ENCODE results near the gene NLGN3.
A peak's percentile ranks its signal among the peaks of the same experiment; 100 is the strongest.

NLGN3 gene

GRCh38 chrX:71098302-71098701, 46.3 kb upstream of the NLGN3 start:
- peak; percentile 67 for TF ChIP-seq CTCF (IDR thresholded peaks at IDR 0.05)
- Histone ChIP-seq H3K27ac (peak overlapping the region; percentile 5), H3K27me3 (no peaks in the 10 kb centered on the region), H3K4me3 (ENCODE audit: low read depth in 1 of 2, low read length in 1 of 2) (peak overlapping the region; percentile 5 to 68), H3K36me3 (peaks cover 18% of the 10 kb centered on the region), H3K9me3 (no peaks in the 10 kb centered on the region), H3K4me1 (ENCODE audit: control insufficient read depth in 1 of 2, insufficient read depth in 1 of 2, low read depth in 1 of 2, low read length in 1 of 2) (peaks cover 32 to 37% of the 10 kb centered on the region in 2 experiments)

- H3K9me3 ChIP-seq = no peaks in the 10 kb centered on the region
- no peaks in the 10 kb centered on the region for H3K27me3 ChIP-seq
- H3K4me3 ChIP-seq (ENCODE audit: low read depth in 1 of 2, low read length in 1 of 2) = no peak overlapping the region
- no peak overlapping the region for H3K27ac ChIP-seq
- peaks cover 39 to 45% of the 10 kb centered on the region in 2 experiments for H3K4me1 ChIP-seq (ENCODE audit: control insufficient read depth in 1 of 2, insufficient read depth in 1 of 2, low read depth in 1 of 2, low read length in 1 of 2)
- TF ChIP-seq CTCF (IDR thresholded peaks at IDR 0.05) = no peak
- peaks cover 18% of the 10 kb centered on the region for H3K36me3 ChIP-seq
These were observed 45.6 kb upstream of the NLGN3 start for GRCh38 chrX:71098951-71099506.

GRCh38 chrX:71099736-71100135, 44.9 kb upstream of the NLGN3 start:
- Histone ChIP-seq H3K4me1 (ENCODE audit: control insufficient read depth in 1 of 2, insufficient read depth in 1 of 2, low read depth in 1 of 2, low read length in 1 of 2) (peaks cover 46 to 52% of the 10 kb centered on the region in 2 experiments), H3K9me3 (no peaks in the 10 kb centered on the region), H3K4me3 (ENCODE audit: low read depth in 1 of 2, low read length in 1 of 2) (no peak overlapping the region)

GRCh38 chrX:71100581-71101505, 43.8 kb upstream of the NLGN3 start:
- Histone ChIP-seq H3K9me3 (no peaks in the 10 kb centered on the region), H3K4me1 (ENCODE audit: control insufficient read depth in 1 of 2, insufficient read depth in 1 of 2, low read depth in 1 of 2, low read length in 1 of 2) (peaks cover 42 to 45% of the 10 kb centered on the region in 2 experiments), H3K27me3 (no peaks in the 10 kb centered on the region), H3K27ac (no peak overlapping the region), H3K36me3 (peaks cover 18% of the 10 kb centered on the region), H3K4me3 (ENCODE audit: low read depth in 1 of 2, low read length in 1 of 2) (no peak overlapping the region)
- no peak for TF ChIP-seq CTCF (IDR thresholded peaks at IDR 0.05)

More at GRCh38 chrX:71099736-71100135, 44.9 kb upstream of the NLGN3 start:
- peaks cover 18% of the 10 kb centered on the region for H3K36me3 ChIP-seq
- H3K27me3 ChIP-seq = no peaks in the 10 kb centered on the region
- no peak overlapping the region for H3K27ac ChIP-seq
- TF ChIP-seq CTCF (IDR thresholded peaks at IDR 0.05) = no peak

GRCh38 chrX:71102292-71102691, 42.3 kb upstream of the NLGN3 start:
- Histone ChIP-seq H3K9me3 (no peaks in the 10 kb centered on the region), H3K4me3 (ENCODE audit: low read depth in 1 of 2, low read length in 1 of 2) (no peak overlapping the region), H3K27me3 (no peaks in the 10 kb centered on the region), H3K36me3 (peaks cover 19% of the 10 kb centered on the region), H3K4me1 (ENCODE audit: control insufficient read depth in 1 of 2, insufficient read depth in 1 of 2, low read depth in 1 of 2, low read length in 1 of 2) (peaks cover 40 to 43% of the 10 kb centered on the region in 2 experiments), H3K27ac (peak overlapping the region; percentile 70)
- no peak for TF ChIP-seq CTCF (IDR thresholded peaks at IDR 0.05)
